ENCODE data around the gene ZNF248. TPM values are rescaled to one million over a fixed set of nuclear protein-coding genes. Genes with fewer than 3 reads are reported as not detected.

The ZNF248 gene
- total and polyA plus RNA-seq, 4 donors = 1.8 to 7.9 (median 4.4) TPM

GRCh38 chr10:37801557-37801956 lies 55.9 kb downstream of the ZNF248 start:
- no peak for DNase-seq (ENCODE audit: low spot score)
- no peak overlapping the region for H3K4me3 ChIP-seq (ENCODE audit: low read depth in 1 of 3, low read length in 3 of 3)
- no peak overlapping the region for H3K27ac ChIP-seq (ENCODE audit: low read depth in 1 of 2, low read length in 2 of 2)
- peaks cover 0 to 4% (median 0%) of the 10 kb centered on the region in 4 donors for H3K36me3 ChIP-seq (ENCODE audit: control insufficient read depth in 4 of 4, insufficient read depth in 3 of 4, low read depth in 1 of 4, low read length in 3 of 4)
- peaks cover 0 to 8% (median 2%) of the 10 kb centered on the region in 4 donors for H3K9me3 ChIP-seq (ENCODE audit: control insufficient read depth in 4 of 4, low read length in 3 of 4)
- TF ChIP-seq YY1 (IDR thresholded peaks at IDR 0.05) = no peak
- TF ChIP-seq HNF4A (conservative IDR thresholded peaks at IDR 0.05) = no peak
- no peak for TF ChIP-seq EGR1 (IDR thresholded peaks at IDR 0.05; ENCODE audit: low read depth in 2 of 2)
- no peak for TF ChIP-seq SP1 (IDR thresholded peaks at IDR 0.05)
- TF ChIP-seq TAF1 (conservative IDR thresholded peaks at IDR 0.05) = no peak
- TF ChIP-seq, protein P1, sequence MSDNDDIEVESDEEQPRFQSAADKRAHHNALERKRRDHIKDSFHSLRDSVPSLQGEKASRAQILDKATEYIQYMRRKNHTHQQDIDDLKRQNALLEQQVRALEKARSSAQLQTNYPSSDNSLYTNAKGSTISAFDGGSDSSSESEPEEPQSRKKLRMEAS (IDR thresholded peaks at IDR 0.05) = no peak
- no peak for TF ChIP-seq GABPA (IDR thresholded peaks at IDR 0.05 in 1 of 2, conservative IDR thresholded peaks at IDR 0.05 in 1 of 2)
- TF ChIP-seq CTCF (IDR thresholded peaks at IDR 0.05; ENCODE audit: low read depth, low read length, missing input control) = no peak
- TF ChIP-seq, protein P2, sequence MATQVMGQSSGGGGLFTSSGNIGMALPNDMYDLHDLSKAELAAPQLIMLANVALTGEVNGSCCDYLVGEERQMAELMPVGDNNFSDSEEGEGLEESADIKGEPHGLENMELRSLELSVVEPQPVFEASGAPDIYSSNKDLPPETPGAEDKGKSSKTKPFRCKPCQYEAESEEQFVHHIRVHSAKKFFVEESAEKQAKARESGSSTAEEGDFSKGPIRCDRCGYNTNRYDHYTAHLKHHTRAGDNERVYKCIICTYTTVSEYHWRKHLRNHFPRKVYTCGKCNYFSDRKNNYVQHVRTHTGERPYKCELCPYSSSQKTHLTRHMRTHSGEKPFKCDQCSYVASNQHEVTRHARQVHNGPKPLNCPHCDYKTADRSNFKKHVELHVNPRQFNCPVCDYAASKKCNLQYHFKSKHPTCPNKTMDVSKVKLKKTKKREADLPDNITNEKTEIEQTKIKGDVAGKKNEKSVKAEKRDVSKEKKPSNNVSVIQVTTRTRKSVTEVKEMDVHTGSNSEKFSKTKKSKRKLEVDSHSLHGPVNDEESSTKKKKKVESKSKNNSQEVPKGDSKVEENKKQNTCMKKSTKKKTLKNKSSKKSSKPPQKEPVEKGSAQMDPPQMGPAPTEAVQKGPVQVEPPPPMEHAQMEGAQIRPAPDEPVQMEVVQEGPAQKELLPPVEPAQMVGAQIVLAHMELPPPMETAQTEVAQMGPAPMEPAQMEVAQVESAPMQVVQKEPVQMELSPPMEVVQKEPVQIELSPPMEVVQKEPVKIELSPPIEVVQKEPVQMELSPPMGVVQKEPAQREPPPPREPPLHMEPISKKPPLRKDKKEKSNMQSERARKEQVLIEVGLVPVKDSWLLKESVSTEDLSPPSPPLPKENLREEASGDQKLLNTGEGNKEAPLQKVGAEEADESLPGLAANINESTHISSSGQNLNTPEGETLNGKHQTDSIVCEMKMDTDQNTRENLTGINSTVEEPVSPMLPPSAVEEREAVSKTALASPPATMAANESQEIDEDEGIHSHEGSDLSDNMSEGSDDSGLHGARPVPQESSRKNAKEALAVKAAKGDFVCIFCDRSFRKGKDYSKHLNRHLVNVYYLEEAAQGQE (IDR thresholded peaks at IDR 0.05) = no peak
- no peak for TF ChIP-seq NR2F2 (IDR thresholded peaks at IDR 0.05)
- TF ChIP-seq, protein P3, sequence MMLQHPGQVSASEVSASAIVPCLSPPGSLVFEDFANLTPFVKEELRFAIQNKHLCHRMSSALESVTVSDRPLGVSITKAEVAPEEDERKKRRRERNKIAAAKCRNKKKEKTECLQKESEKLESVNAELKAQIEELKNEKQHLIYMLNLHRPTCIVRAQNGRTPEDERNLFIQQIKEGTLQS (IDR thresholded peaks at IDR 0.05) = no peak
- TF ChIP-seq JUND (IDR thresholded peaks at IDR 0.05) = no peak
- no peak for TF ChIP-seq FOXA1 (IDR thresholded peaks at IDR 0.05)
- no peak for TF ChIP-seq FOXA2 (IDR thresholded peaks at IDR 0.05)
- H3K27me3 ChIP-seq (ENCODE audit: control insufficient read depth in 4 of 4, insufficient read depth in 4 of 4, low read length in 3 of 4) = no peaks in the 10 kb centered on the region
- H3K9ac ChIP-seq (ENCODE audit: low read depth in 1 of 2, low read length in 2 of 2) = no peak overlapping the region
- no peaks in the 10 kb centered on the region for H3K4me1 ChIP-seq (ENCODE audit: control insufficient read depth in 4 of 4, insufficient read depth in 4 of 4, low read length in 3 of 4)

- H3K4me3 ChIP-seq (ENCODE audit: low read depth in 1 of 3, low read length in 3 of 3) = no peak overlapping the region
- H3K9me3 ChIP-seq (ENCODE audit: control insufficient read depth in 4 of 4, low read length in 3 of 4) = peaks cover 6 to 30% (median 24%) of the 10 kb centered on the region in 4 donors
- H3K9ac ChIP-seq (ENCODE audit: low read depth in 1 of 2, low read length in 2 of 2) = no peak overlapping the region
- no peaks in the 10 kb centered on the region for H3K27me3 ChIP-seq (ENCODE audit: control insufficient read depth in 4 of 4, insufficient read depth in 4 of 4, low read length in 3 of 4)
- H3K36me3 ChIP-seq (ENCODE audit: control insufficient read depth in 4 of 4, insufficient read depth in 3 of 4, low read depth in 1 of 4, low read length in 3 of 4) = no peaks in the 10 kb centered on the region
- no peaks in the 10 kb centered on the region for H3K4me1 ChIP-seq (ENCODE audit: control insufficient read depth in 4 of 4, insufficient read depth in 4 of 4, low read length in 3 of 4)
- 86% methylated on average over 2 of the region's 2 CpGs for WGBS
- no peak for DNase-seq (ENCODE audit: low spot score)
- no peak overlapping the region for H3K27ac ChIP-seq (ENCODE audit: low read depth in 1 of 2, low read length in 2 of 2)
- TF ChIP-seq EGR1 (IDR thresholded peaks at IDR 0.05; ENCODE audit: low read depth in 2 of 2) (no peak), YY1 (IDR thresholded peaks at IDR 0.05) (no peak), JUND (IDR thresholded peaks at IDR 0.05) (no peak), HNF4A (conservative IDR thresholded peaks at IDR 0.05) (no peak), CTCF (IDR thresholded peaks at IDR 0.05; ENCODE audit: low read depth, low read length, missing input control) (no peak), SP1 (IDR thresholded peaks at IDR 0.05) (no peak), RXRA (IDR thresholded peaks at IDR 0.05) (no peak), FOXA2 (IDR thresholded peaks at IDR 0.05) (no peak), TAF1 (conservative IDR thresholded peaks at IDR 0.05) (no peak), HNF4G (IDR thresholded peaks at IDR 0.05) (no peak), FOXA1 (IDR thresholded peaks at IDR 0.05) (no peak), GABPA (IDR thresholded peaks at IDR 0.05 in 1 of 2, conservative IDR thresholded peaks at IDR 0.05 in 1 of 2) (no peak), NR2F2 (IDR thresholded peaks at IDR 0.05) (no peak)
- TF ChIP-seq, protein P2 (IDR thresholded peaks at IDR 0.05) = no peak
- TF ChIP-seq, protein P1 (IDR thresholded peaks at IDR 0.05) = no peak
- TF ChIP-seq, protein P3 (IDR thresholded peaks at IDR 0.05) = no peak
These were observed 63.0 kb downstream of the ZNF248 start for GRCh38 chr10:37794305-37794976.
